Tibial artery (tissue), 4 donors: ENCODE measurements around the gene SPINDOC.
A peak's percentile ranks its signal among the peaks of the same experiment; 100 is the strongest.

Source experiments
- DNase-seq, 2 donors: peaks; one replicate each; pipeline ENCODE4 v3.0.0-alpha.2; 2019
- H3K27ac ChIP-seq, 2 donors: fragments of 200-600 bp; sonication (generic) in 1 of 2; 1 replicate in 1 of 2; 2 replicates in 1 of 2; pipeline ENCODE4 v1.5.1; 2018 to 2019; ENCODE audit warnings: mild to moderate bottlenecking in 1 of 2
- H3K27me3 ChIP-seq, 2 donors: fragments of 200-600 bp; sonication (generic) in 1 of 2; one replicate each; pipeline versions ENCODE4 v1.5.1 to v1.6.0; 2016 to 2019
- H3K36me3 ChIP-seq, 3 donors: fragments of 200-600 bp; sonication (generic) in 2 of 3; one replicate each; pipeline ENCODE4 v1.5.1; 2016 to 2019; ENCODE audit warnings: mild to moderate bottlenecking in 2 of 3
- H3K4me1 ChIP-seq, 4 donors: fragments of 200-600 bp; sonication (generic) in 2 of 4; 1 replicate in 3 of 4; 2 replicates in 1 of 4; pipeline ENCODE4 v1.5.1; 2016 to 2019
- H3K4me3 ChIP-seq, 2 donors: fragments of 200-600 bp; sonication (generic) in 1 of 2; 1 replicate in 1 of 2; 2 replicates in 1 of 2; pipeline ENCODE4 v1.5.1; 2018 to 2019; ENCODE audit warnings: mild to moderate bottlenecking in 2 of 2
- H3K9me3 ChIP-seq, 3 donors: fragments of 200-600 bp; sonication (generic) in 1 of 3; one replicate each; pipeline ENCODE4 v1.5.1; 2016 to 2019
- CTCF ChIP-seq, 2 experiments: fragments of 200-600 bp in 1 of 2; fragments of 450-650 bp in 1 of 2; IDR thresholded peaks; one replicate each; pipeline ENCODE4 v1.5.1; 2017 to 2019; ENCODE audit warnings: antibody characterized with exemption in 2 of 2, mild to moderate bottlenecking in 1 of 2, moderate library complexity in 1 of 2
- intact Hi-C: fragments of 100-400 bp; cut with DNase I; formaldehyde crosslinking; loops from one replicate; pipeline ENCODE4 v1.15.0; 2023; ENCODE audit warnings: low total_unique reads

Gene SPINDOC

GRCh38 chr11:63869683-63870082 is 56.4 kb downstream of the SPINDOC start:
- no peaks in the 10 kb centered on the region for H3K27me3 ChIP-seq
- no peak overlapping the region for H3K4me3 ChIP-seq
- H3K9me3 ChIP-seq = no peaks in the 10 kb centered on the region
- no peak for DNase-seq
- peaks cover 0 to 85% (median 62%) of the 10 kb centered on the region in 4 donors for H3K4me1 ChIP-seq
- H3K36me3 ChIP-seq = no peaks in the 10 kb centered on the region
- peak overlapping the region in 1 of 2 donors; percentile 5 for H3K27ac ChIP-seq
- TF ChIP-seq CTCF (IDR thresholded peaks at IDR 0.05) = no peak
- intact Hi-C loops = loop anchor here (5.0 kb wide), 1 partner anchor 32 kb away; the partner anchor contains the start of gene MARK2

DNA sequence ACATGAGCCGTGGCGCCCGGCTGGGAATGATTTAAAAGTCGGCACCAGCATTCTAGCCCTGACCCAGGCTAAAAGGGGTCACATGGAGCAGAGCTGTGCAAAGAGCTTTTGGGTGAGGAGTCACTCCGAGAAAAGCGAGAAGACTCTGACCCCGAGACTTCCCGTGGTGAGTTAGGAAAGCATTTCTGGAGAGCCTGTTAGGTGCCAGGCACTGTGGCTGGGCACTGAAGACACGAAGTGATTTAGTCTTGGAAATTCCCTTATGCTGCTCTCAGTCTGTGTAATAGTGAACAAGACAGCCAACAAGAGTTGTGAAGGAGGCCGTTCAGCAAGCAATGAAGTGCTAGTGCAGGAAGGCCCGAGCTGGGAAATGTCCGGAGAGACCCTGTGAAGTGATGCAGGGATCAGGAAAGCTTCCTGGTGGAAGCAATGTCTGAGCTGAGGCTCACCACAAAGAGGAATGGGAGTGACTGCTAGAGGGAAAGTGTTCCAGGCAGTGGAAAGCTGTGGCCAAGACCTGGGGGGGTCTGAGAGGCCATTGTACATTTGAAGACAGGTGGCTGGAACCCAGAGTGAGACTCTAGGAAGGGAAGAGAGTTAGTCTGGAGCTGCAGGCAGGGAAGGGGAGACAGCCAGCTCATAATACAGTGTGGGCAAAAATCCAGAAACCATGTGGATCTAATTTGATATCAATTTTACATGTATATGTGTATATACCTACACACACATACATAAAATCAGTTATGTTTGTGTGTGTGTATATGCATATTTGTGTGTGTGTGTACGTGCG is 57.3 kb downstream of the SPINDOC start:
- no peaks in the 10 kb centered on the region for H3K9me3 ChIP-seq
- no peak for TF ChIP-seq CTCF (IDR thresholded peaks at IDR 0.05)
- no peaks in the 10 kb centered on the region for H3K27me3 ChIP-seq
- no peak overlapping the region for H3K4me3 ChIP-seq
- intact Hi-C loops = loop anchor here (5.0 kb wide), 1 partner anchor 33 kb away; the partner anchor contains the start of gene MARK2
- H3K27ac ChIP-seq = peak overlapping the region; percentile 5 to 10
- peaks cover 0 to under 1% (median 0%) of the 10 kb centered on the region in 3 donors for H3K36me3 ChIP-seq
- H3K4me1 ChIP-seq = peaks cover 0 to 84% (median 60%) of the 10 kb centered on the region in 4 donors
- no peak for DNase-seq

DNA sequence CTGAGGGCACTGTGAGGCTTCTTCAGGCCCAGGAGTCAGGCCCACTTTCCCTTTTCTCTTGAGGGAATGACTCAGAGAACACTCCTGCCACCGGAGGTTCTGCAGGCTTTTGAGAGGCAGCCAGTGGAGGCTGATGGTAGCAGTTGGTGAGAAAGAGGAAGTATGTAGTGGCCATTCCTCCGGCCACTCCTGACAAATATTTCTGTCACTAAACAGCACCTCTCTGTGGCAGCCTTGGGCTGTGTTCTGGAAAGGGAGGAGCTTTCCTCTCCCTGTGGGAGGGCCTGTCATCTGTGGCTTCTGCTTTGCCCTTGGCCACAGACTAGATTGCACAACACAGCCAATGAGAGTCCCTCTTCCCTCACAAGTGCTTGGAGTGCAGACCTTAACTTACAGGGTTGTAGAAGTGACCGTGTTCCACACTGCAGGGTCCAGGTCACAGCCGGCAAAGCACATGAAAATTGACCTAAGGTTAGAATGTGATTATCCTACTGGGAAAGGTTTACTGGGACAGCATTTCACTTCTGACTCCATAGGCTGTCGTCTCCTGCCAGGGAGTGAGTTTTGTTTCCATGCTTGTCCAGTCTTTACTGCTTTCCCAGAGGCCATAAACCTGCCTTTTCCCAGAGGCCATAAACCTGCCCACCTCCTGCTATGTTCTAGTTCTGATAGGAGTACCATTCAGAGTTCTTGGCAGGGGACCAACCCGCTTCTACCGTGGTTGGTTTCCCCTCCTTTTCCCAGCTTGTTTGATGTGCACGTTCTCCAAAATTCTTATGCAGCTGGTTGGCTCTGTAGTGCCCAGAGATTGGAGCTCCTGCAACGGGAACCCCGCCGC is 58.9 kb downstream of the SPINDOC start:
- peaks cover 0 to 5% (median 0%) of the 10 kb centered on the region in 3 donors for H3K36me3 ChIP-seq
- DNase-seq = peak; percentile 90 to 93
- peak; percentile 46 to 47 for TF ChIP-seq CTCF (IDR thresholded peaks at IDR 0.05)
- no peak overlapping the region for H3K4me3 ChIP-seq
- no peaks in the 10 kb centered on the region for H3K9me3 ChIP-seq
- intact Hi-C loops = loop anchor here (5.0 kb wide), 1 partner anchor 35 kb away; the partner anchor contains the start of gene MARK2
- no peaks in the 10 kb centered on the region for H3K27me3 ChIP-seq
- H3K4me1 ChIP-seq = peaks cover 0 to 74% (median 56%) of the 10 kb centered on the region in 4 donors
- H3K27ac ChIP-seq = peak overlapping the region; percentile 47 to 53

DNA sequence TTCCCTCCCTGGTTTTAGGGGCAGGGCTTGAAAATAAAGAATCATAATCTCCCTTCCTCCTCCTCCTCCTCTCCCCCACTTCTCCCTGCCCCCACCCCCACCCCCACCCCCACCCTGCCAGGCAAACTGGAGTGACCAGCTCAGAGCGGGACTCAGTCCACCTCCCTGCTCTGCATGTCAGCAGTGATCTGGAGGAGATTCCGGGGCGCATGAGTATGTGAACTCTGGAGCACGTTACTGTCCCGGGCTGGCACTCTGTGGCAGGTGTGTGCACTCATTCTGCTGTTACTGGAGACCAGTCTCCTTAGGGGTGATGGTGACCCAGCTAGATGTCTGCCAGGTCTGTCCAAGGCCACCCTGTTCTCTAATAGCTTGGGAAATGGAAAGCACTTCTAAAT is 59.5 kb downstream of the SPINDOC start:
- intact Hi-C loops = loop anchor here (5.0 kb wide), 1 partner anchor 35 kb away; the partner anchor contains the start of gene MARK2
- H3K4me3 ChIP-seq = no peak overlapping the region
- H3K9me3 ChIP-seq = no peaks in the 10 kb centered on the region
- H3K36me3 ChIP-seq = peaks cover 0 to 5% (median 0%) of the 10 kb centered on the region in 3 donors
- H3K27ac ChIP-seq = peak overlapping the region; percentile 47 to 53
- no peak for DNase-seq
- H3K27me3 ChIP-seq = no peaks in the 10 kb centered on the region
- peaks cover 0 to 70% (median 56%) of the 10 kb centered on the region in 4 donors for H3K4me1 ChIP-seq
- no peak for TF ChIP-seq CTCF (IDR thresholded peaks at IDR 0.05)

DNA sequence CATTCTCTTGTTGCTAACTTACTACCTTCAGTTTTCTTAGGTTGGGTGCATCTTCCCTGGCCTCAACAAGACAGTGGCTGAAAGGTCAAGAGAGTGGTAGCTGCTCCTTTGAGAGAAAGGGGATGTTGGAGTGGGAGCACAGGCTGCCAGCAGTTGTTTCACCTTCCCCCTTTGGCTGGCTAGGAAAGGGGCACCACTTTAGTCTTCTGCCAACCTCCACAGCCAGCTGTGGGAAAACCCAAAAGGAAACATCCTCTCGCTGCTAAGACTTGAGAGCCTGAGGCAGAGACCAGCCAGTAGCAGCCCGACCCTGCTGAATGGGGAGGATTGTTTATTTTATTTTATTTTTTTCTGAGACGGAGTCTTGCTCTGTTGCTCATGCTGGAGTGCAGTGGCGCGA is 60.1 kb downstream of the SPINDOC start:
- TF ChIP-seq CTCF (IDR thresholded peaks at IDR 0.05) = no peak
- intact Hi-C loops = loop anchor here (5.0 kb wide), 1 partner anchor 36 kb away; the partner anchor contains the start of gene MARK2
- Histone ChIP-seq H3K27me3 (no peaks in the 10 kb centered on the region), H3K27ac (peak overlapping the region; percentile 47 to 53), H3K36me3 (peaks cover 0 to 5% (median 0%) of the 10 kb centered on the region in 3 donors), H3K4me3 (no peak overlapping the region), H3K4me1 (peaks cover 0 to 66% (median 53%) of the 10 kb centered on the region in 4 donors), H3K9me3 (no peaks in the 10 kb centered on the region)
- DNase-seq = no peak
